ENCODE results near the gene SND1. TPM values are rescaled to one million over a fixed set of nuclear protein-coding genes. Genes with fewer than 3 reads are reported as not detected.
"Not testable (repeated sequence)": the region's sequence is repeated elsewhere in the genome, so short reads cannot be mapped to it uniquely, and the experiment has no call there.

SND1 gene
- total and polyA plus RNA-seq, 2 donors (not counting 1 experiment from before 2014, with no cell fraction given), result 44.4 to 165 TPM

DNA sequence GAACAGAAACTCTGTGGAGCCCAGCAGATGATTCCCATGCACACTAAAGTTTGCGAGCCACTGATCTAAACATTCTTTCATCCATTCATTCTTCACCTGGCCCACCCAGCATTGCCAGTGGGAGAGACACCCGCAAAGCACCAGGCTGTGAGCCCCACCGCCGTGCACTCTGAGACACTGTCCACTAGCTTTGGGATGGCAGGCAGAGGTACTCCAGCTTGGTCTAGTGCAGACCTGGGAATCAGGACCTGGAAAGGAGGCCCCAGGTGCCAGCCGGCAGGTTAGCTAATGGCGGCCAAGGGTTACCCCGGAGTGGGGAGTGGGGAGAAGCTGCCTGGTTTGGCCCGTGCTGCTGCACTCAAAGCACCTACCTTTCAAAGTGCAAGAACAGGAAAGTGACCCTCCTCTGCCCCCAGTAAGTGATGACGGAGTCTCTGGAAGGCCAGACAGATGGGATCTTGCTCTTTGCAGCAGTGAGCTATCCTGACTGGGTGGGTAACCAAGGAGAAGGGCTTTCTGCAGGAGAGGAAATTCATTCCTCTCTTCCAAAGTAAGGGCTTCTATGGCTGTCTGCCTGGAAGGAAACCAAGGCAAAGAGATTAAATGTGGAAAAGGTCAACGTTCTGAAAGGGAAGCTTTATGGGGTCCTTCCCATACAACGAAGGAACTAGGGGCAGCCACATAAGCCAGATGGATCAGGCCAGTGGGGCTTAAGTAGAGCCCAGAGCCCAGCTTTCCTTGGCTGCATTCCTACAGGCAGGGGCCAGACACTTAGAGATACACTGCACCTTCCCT lies 453.4 kb downstream of the SND1 start:
- Histone ChIP-seq H3K4me1 (ENCODE audit: control insufficient read depth in 2 of 2, insufficient read depth in 2 of 2, low read length in 2 of 2) (peaks cover 56 to 82% of the 10 kb centered on the region in 2 donors), H3K27me3 (replicated peaks in 1 of 4; ENCODE audit: control extremely low read depth in 1 of 4, control insufficient read depth in 3 of 4, insufficient read depth in 4 of 4, low read length in 3 of 4) (no peaks in the 10 kb centered on the region), H3K9ac (ENCODE audit: low read length) (no peak overlapping the region), H2AFZ (ENCODE audit: insufficient read depth, low read depth, low read length, poor library complexity, severe bottlenecking) (no peak overlapping the region), H3K9me3 (ENCODE audit: control extremely low read depth in 1 of 3, control insufficient read depth in 2 of 3, insufficient read depth in 1 of 3, low read length in 2 of 3) (peaks cover 0 to 11% (median 0%) of the 10 kb centered on the region in 3 donors), H3K36me3 (replicated peaks in 1 of 2; ENCODE audit: control extremely low read depth in 1 of 2, control insufficient read depth in 1 of 2, extremely low read depth in 1 of 2, insufficient read depth in 2 of 2, low read length in 1 of 2) (no peaks in the 10 kb centered on the region), H3K79me2 (ENCODE audit: control insufficient read depth, insufficient read depth, low read length) (peaks cover 10% of the 10 kb centered on the region), H3K4me2 (replicated peaks; ENCODE audit: low read depth, low read length, poor library complexity, severe bottlenecking) (peak overlapping the region; percentile 17), H4K20me1 (ENCODE audit: control insufficient read depth, insufficient read depth, low read length, poor library complexity, severe bottlenecking) (no peaks in the 10 kb centered on the region), H3K4me3 (ENCODE audit: control extremely low read depth in 1 of 5, extremely low read depth in 1 of 5, insufficient read depth in 1 of 5, low read depth in 2 of 5, low read length in 4 of 5) (no peak overlapping the region), H3K27ac (ENCODE audit: low read length in 2 of 2) (no peak overlapping the region)
- peaks cover 79% of the 10 kb centered on the region for H3K4me1 Mint-ChIP-seq
- ATAC-seq (ENCODE audit: low read depth), result no peak
- H3K9me3 Mint-ChIP-seq (ENCODE audit: insufficient read depth), result no peaks in the 10 kb centered on the region
- intact Hi-C loops (cut with micrococcal nuclease), result no loop called here
- 95% methylated on average over 10 of the region's 11 CpGs for WGBS (ENCODE audit: insufficient coverage)
- CTCF ChIA-PET, result interaction anchor here (1.0 to 4.1 kb wide), 3 partner anchors 31 to 397 kb away, joined by 4 to 24 read pairs (median 5); no protein-coding TSS in a partner anchor
- no peak overlapping the region for H3K27ac Mint-ChIP-seq
- no peak for DNase-seq
- peak overlapping the region; percentile 57 for H3K4me3 Mint-ChIP-seq
- no peak for TF ChIP-seq CTCF (IDR thresholded peaks at IDR 0.05)
- no peak for TF ChIP-seq EZH2 (IDR thresholded peaks at IDR 0.05; ENCODE audit: borderline replicate concordance, insufficient read depth, low read depth, low read length, poor library complexity, severe bottlenecking)
- POLR2A ChIA-PET, result interaction anchor here (0.5 kb wide), 1 partner anchor 104 kb away, joined by 6 read pairs; no protein-coding TSS in a partner anchor
- no peaks in the 10 kb centered on the region for H3K27me3 Mint-ChIP-seq

GRCh38 chr7:128106821-128107220 lies 454.8 kb downstream of the SND1 start:
- Mint-ChIP-seq H3K4me3 (no peak overlapping the region), H3K9me3 (ENCODE audit: insufficient read depth) (no peaks in the 10 kb centered on the region), H3K27ac (no peak overlapping the region), H3K27me3 (no peaks in the 10 kb centered on the region), H3K4me1 (peaks cover 80% of the 10 kb centered on the region)
- Histone ChIP-seq H3K27me3 (replicated peaks in 1 of 4; ENCODE audit: control extremely low read depth in 1 of 4, control insufficient read depth in 3 of 4, insufficient read depth in 4 of 4, low read length in 3 of 4) (no peaks in the 10 kb centered on the region), H3K4me1 (ENCODE audit: control insufficient read depth in 2 of 2, insufficient read depth in 2 of 2, low read length in 2 of 2) (peaks cover 68 to 89% of the 10 kb centered on the region in 2 donors), H3K9ac (ENCODE audit: low read length) (no peak overlapping the region), H3K36me3 (replicated peaks in 1 of 2; ENCODE audit: control extremely low read depth in 1 of 2, control insufficient read depth in 1 of 2, extremely low read depth in 1 of 2, insufficient read depth in 2 of 2, low read length in 1 of 2) (no peaks in the 10 kb centered on the region), H3K4me3 (ENCODE audit: control extremely low read depth in 1 of 5, extremely low read depth in 1 of 5, insufficient read depth in 1 of 5, low read depth in 2 of 5, low read length in 4 of 5) (no peak overlapping the region), H2AFZ (ENCODE audit: insufficient read depth, low read depth, low read length, poor library complexity, severe bottlenecking) (no peak overlapping the region), H3K27ac (ENCODE audit: low read length in 2 of 2) (no peak overlapping the region), H3K9me3 (ENCODE audit: control extremely low read depth in 1 of 3, control insufficient read depth in 2 of 3, insufficient read depth in 1 of 3, low read length in 2 of 3) (peaks cover 0 to 6% (median 0%) of the 10 kb centered on the region in 3 donors), H3K4me2 (replicated peaks; ENCODE audit: low read depth, low read length, poor library complexity, severe bottlenecking) (peak overlapping the region; percentile 9), H4K20me1 (ENCODE audit: control insufficient read depth, insufficient read depth, low read length, poor library complexity, severe bottlenecking) (no peaks in the 10 kb centered on the region), H3K79me2 (ENCODE audit: control insufficient read depth, insufficient read depth, low read length) (peaks cover 10% of the 10 kb centered on the region)
- DNase-seq, result no peak
- TF ChIP-seq CTCF (IDR thresholded peaks at IDR 0.05), result no peak
- no peak for TF ChIP-seq EZH2 (IDR thresholded peaks at IDR 0.05; ENCODE audit: borderline replicate concordance, insufficient read depth, low read depth, low read length, poor library complexity, severe bottlenecking)
- 20% methylated on average over 1 of the region's 1 CpG for WGBS (ENCODE audit: insufficient coverage)
- ChIA-PET POLR2A (no interaction called here), CTCF (interaction anchor here (1.8 kb wide), 1 partner anchor 29 kb away, joined by 3 read pairs; no protein-coding TSS in a partner anchor)
- ATAC-seq (ENCODE audit: low read depth), result no peak
- intact Hi-C loops (cut with micrococcal nuclease), result no loop called here

DNA sequence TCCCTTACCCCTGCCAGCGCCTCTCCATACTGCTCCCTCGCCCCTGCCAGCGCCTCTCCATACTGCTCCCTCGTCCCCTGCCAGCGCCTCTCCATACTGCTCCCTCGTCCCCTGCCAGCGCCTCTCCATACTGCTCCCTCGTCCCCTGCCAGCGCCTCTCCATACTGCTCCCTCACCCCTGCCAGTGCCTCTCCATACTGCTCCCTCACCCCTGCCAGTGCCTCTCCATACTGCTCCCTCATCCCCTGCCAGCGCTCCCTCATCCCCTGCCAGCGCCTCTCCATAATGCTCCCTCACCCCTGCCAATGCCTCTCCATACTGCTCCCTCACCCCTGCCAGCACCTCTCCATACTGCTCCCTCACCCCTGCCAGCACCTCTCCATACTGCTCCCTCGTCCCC lies 455.5 kb downstream of the SND1 start:
- H3K9me3 Mint-ChIP-seq (ENCODE audit: insufficient read depth); H2AFZ ChIP-seq (ENCODE audit: insufficient read depth, low read depth, low read length, poor library complexity, severe bottlenecking); H3K9ac ChIP-seq (ENCODE audit: low read length); POLR2A ChIA-PET; H3K27me3 ChIP-seq (replicated peaks in 1 of 4; ENCODE audit: control extremely low read depth in 1 of 4, control insufficient read depth in 3 of 4, insufficient read depth in 4 of 4, low read length in 3 of 4); H3K36me3 ChIP-seq (replicated peaks in 1 of 2; ENCODE audit: control extremely low read depth in 1 of 2, control insufficient read depth in 1 of 2, extremely low read depth in 1 of 2, insufficient read depth in 2 of 2, low read length in 1 of 2); H3K4me3 Mint-ChIP-seq; H4K20me1 ChIP-seq (ENCODE audit: control insufficient read depth, insufficient read depth, low read length, poor library complexity, severe bottlenecking); ATAC-seq (ENCODE audit: low read depth); H3K27ac Mint-ChIP-seq; DNase-seq; intact Hi-C loops (cut with micrococcal nuclease); H3K27me3 Mint-ChIP-seq; H3K4me3 ChIP-seq (ENCODE audit: control extremely low read depth in 1 of 5, extremely low read depth in 1 of 5, insufficient read depth in 1 of 5, low read depth in 2 of 5, low read length in 4 of 5); H3K27ac ChIP-seq (ENCODE audit: low read length in 2 of 2); H3K9me3 ChIP-seq (ENCODE audit: control extremely low read depth in 1 of 3, control insufficient read depth in 2 of 3, insufficient read depth in 1 of 3, low read length in 2 of 3); H3K79me2 ChIP-seq (ENCODE audit: control insufficient read depth, insufficient read depth, low read length): not testable (repeated sequence)
- CTCF ChIA-PET, result interaction anchor here (1.8 kb wide), 1 partner anchor 28 kb away, joined by 3 read pairs; no protein-coding TSS in a partner anchor
- peaks cover 75 to 89% of the 10 kb centered on the region in 2 donors for H3K4me1 ChIP-seq (ENCODE audit: control insufficient read depth in 2 of 2, insufficient read depth in 2 of 2, low read length in 2 of 2)
- WGBS (ENCODE audit: insufficient coverage), result 83% methylated on average over 5 of the region's 12 CpGs
- peak overlapping the region; percentile 9 for H3K4me2 ChIP-seq (replicated peaks; ENCODE audit: low read depth, low read length, poor library complexity, severe bottlenecking)
- peaks cover 80% of the 10 kb centered on the region for H3K4me1 Mint-ChIP-seq

Measured in B cell (primary cell).